GM19240 (cell line): ENCODE results near the gene GPR83.
"Not testable (repeated sequence)": the region's sequence is repeated elsewhere in the genome, so short reads cannot be mapped to it uniquely, and the experiment has no call there.

Experiments
- DNase-seq: peaks from one replicate; pipeline ENCODE4 v3.0.0; 2011; ENCODE audit warnings: low spot score; ENCODE audit not compliant: insufficient read length

The GPR83 gene

GRCh38 chr11:94400839-94401772 lies at the start of gene GPR83:
TSS of gene GPR83 (minus strand) at chr11:94401419. CDS start at chr11:94401247, 172 bp downstream.
- no peak for DNase-seq

- no peak for DNase-seq
Observed at GRCh38 chr11:94450048-94450447, 48.8 kb upstream of the GPR83 start.

- no peak for DNase-seq
Observed at GRCh38 chr11:94449437-94449836, 48.2 kb upstream of the GPR83 start.

- DNase-seq: no peak
Observed at GRCh38 chr11:94449029-94449428, 47.8 kb upstream of the GPR83 start.

- no peak for DNase-seq
Observed at GRCh38 chr11:94447149-94447548, 45.9 kb upstream of the GPR83 start.

GRCh38 chr11:94445641-94446040 lies 44.4 kb upstream of the GPR83 start:
- DNase-seq: no peak

GRCh38 chr11:94433049-94433448 lies 31.8 kb upstream of the GPR83 start:
- no peak for DNase-seq

- DNase-seq: no peak
Observed at GRCh38 chr11:94424662-94425061, 23.4 kb upstream of the GPR83 start.

- no peak for DNase-seq
Observed at GRCh38 chr11:94424011-94424410, 22.8 kb upstream of the GPR83 start.

- DNase-seq: no peak
Observed at GRCh38 chr11:94423507-94423906, 22.3 kb upstream of the GPR83 start.

- no peak for DNase-seq
Observed at GRCh38 chr11:94418123-94418765, 17.0 kb upstream of the GPR83 start.

GRCh38 chr11:94417386-94417987 lies 16.3 kb upstream of the GPR83 start:
- no peak for DNase-seq

- DNase-seq: no peak
Observed at GRCh38 chr11:94405062-94405833, 4.0 kb upstream of the GPR83 start.

GRCh38 chr11:94402355-94402754 lies 1.1 kb upstream of the GPR83 start:
- DNase-seq: no peak

GRCh38 chr11:94401773-94402265 lies 600 bp upstream of the GPR83 start:
- no peak for DNase-seq

- no peak for DNase-seq
Observed at GRCh38 chr11:94400457-94400838, 771 bp downstream of the GPR83 start.

- DNase-seq: no peak
Observed at GRCh38 chr11:94400050-94400449, 1.2 kb downstream of the GPR83 start.

GRCh38 chr11:94398101-94398500 lies 3.1 kb downstream of the GPR83 start:
- DNase-seq: no peak

GRCh38 chr11:94396282-94396681 lies 4.9 kb downstream of the GPR83 start:
- DNase-seq: no peak

- not testable (repeated sequence) for DNase-seq
Observed at GRCh38 chr11:94391937-94392336, 9.3 kb downstream of the GPR83 start.

GRCh38 chr11:94379613-94380012 lies 21.6 kb downstream of the GPR83 start:
- DNase-seq: no peak
